GM18499 (cell line): ENCODE results near the gene OR2G6.
"Not testable (repeated sequence)": the region's sequence is repeated elsewhere in the genome, so short reads cannot be mapped to it uniquely, and the experiment has no call there.

Experiments
- ATAC-seq: cut with Tn5 transposase; IDR thresholded peaks from one replicate; pipeline ENCODE4 v1.9.1; 2021; ENCODE audit warnings: moderate number of reproducible peaks; ENCODE audit not compliant: insufficient read depth, unreplicated experiment

Gene OR2G6

GRCh38 chr1:248573856-248574255 lies 66.0 kb downstream of the OR2G6 start:
- ATAC-seq: not testable (repeated sequence)

GRCh38 chr1:248574657-248575056 lies 66.8 kb downstream of the OR2G6 start, which contains the start of gene OR2T34:
Gene OR2T34 (minus strand): TSS chr1:248574757. CDS start chr1:248574757, 0 bp downstream.
- ATAC-seq: not testable (repeated sequence)

- no peak for ATAC-seq
These were observed 68.5 kb downstream of the OR2G6 start for GRCh38 chr1:248576260-248576980.
